HEK293 (cell line): ENCODE data around the gene SIGLEC12.

Source experiments
- CTCF ChIA-PET: fragments of 350-600 bp; formaldehyde crosslinking; extraction: SDS; loops from one replicate; lab custom pipeline; 2021; ENCODE audit warnings: antibody characterized with exemption; lab: Yijun Ruan, JAX
- POLR2A ChIA-PET: fragments of 300-600 bp; formaldehyde crosslinking; extraction: SDS; loops from one replicate; lab custom pipeline; 2020; ENCODE audit warnings: antibody characterized with exemption, inconsistent platforms; lab: Yijun Ruan, JAX
- H3K27ac ChIP-seq: fragments of 200-500 bp; sonication (Bioruptor generic); 2 replicates; pipeline ENCODE4 v1.5.1; 2014; ENCODE audit warnings: low read depth, low read length, control low read depth, inconsistent platforms; ENCODE audit errors: extremely low read depth
- H3K36me3 ChIP-seq, 2 experiments: fragments of 200-500 bp in 1 of 2; sonication (Bioruptor generic) in 1 of 2; 1 replicate in 1 of 2; 2 replicates in 1 of 2; pipeline ENCODE4 v1.5.1; 2014 to 2017; ENCODE audit warnings: inconsistent platforms in 2 of 2, low read length in 2 of 2; ENCODE audit not compliant: control insufficient read depth in 2 of 2, insufficient read depth in 1 of 2
- H3K4me1 ChIP-seq: fragments of 200-500 bp; sonication (Bioruptor generic); 2 replicates; pipeline ENCODE4 v1.5.1; 2014; ENCODE audit warnings: mild to moderate bottlenecking, low read length, inconsistent platforms; ENCODE audit not compliant: control insufficient read depth, insufficient read depth
- H3K4me3 ChIP-seq: 2 replicates; pipeline ENCODE4 v1.5.1; 2011; ENCODE audit warnings: low read depth, mild to moderate bottlenecking, control low read depth, low read length, moderate library complexity
- H3K9me3 ChIP-seq: fragments of 200-500 bp; sonication (Bioruptor generic); 2 replicates; pipeline ENCODE4 v1.5.1; 2014; ENCODE audit warnings: low read depth, low read length, inconsistent platforms; ENCODE audit not compliant: control insufficient read depth, insufficient read depth
- GLI2 ChIP-seq: fragments of 450-650 bp; formaldehyde crosslinking; IDR thresholded peaks from 2 replicates; pipeline ENCODE4; 2017; ENCODE audit warnings: missing biosample characterization, missing genetic modification characterization, low read depth, borderline replicate concordance
- SCRT2 ChIP-seq: fragments of 450-650 bp; formaldehyde crosslinking; IDR thresholded peaks from 2 replicates; pipeline ENCODE4 v1.5.1; 2016; ENCODE audit warnings: missing biosample characterization, missing genetic modification characterization
- WT1 ChIP-seq: fragments of 450-650 bp; formaldehyde crosslinking; IDR thresholded peaks from 2 replicates; pipeline ENCODE4 v1.5.1; 2016; ENCODE audit warnings: missing biosample characterization, missing genetic modification characterization
- ZNF175 ChIP-seq: fragments of 450-650 bp; formaldehyde crosslinking; IDR thresholded peaks from 2 replicates; pipeline ENCODE4 v1.5.1; 2016; ENCODE audit warnings: missing biosample characterization, missing genetic modification characterization
- ZNF350 ChIP-seq: fragments of 450-650 bp; formaldehyde crosslinking; IDR thresholded peaks from 2 replicates; pipeline ENCODE4 v1.5.0; 2017; ENCODE audit warnings: missing biosample characterization, mild to moderate bottlenecking, missing genetic modification characterization
- ZNF548 ChIP-seq: fragments of 450-650 bp; formaldehyde crosslinking; IDR thresholded peaks from 2 replicates; pipeline ENCODE4 v1.5.1; 2016; ENCODE audit warnings: missing biosample characterization, missing genetic modification characterization
- ZNF600 ChIP-seq: fragments of 450-650 bp; formaldehyde crosslinking; IDR thresholded peaks from 2 replicates; pipeline ENCODE4 v1.5.1; 2016; ENCODE audit warnings: missing biosample characterization, missing genetic modification characterization
- ZNF623 ChIP-seq: fragments of 450-650 bp; formaldehyde crosslinking; IDR thresholded peaks from 2 replicates; pipeline ENCODE4 v1.5.1; 2016; ENCODE audit warnings: missing biosample characterization, missing genetic modification characterization
- ZNF776 ChIP-seq: fragments of 450-650 bp; formaldehyde crosslinking; IDR thresholded peaks from 2 replicates; pipeline ENCODE4 v1.5.0; 2017; ENCODE audit warnings: missing biosample characterization, missing genetic modification characterization, borderline replicate concordance
- ZNF791 ChIP-seq: fragments of 450-650 bp; formaldehyde crosslinking; IDR thresholded peaks from 2 replicates; pipeline ENCODE4 v1.5.1; 2016; ENCODE audit warnings: missing biosample characterization, missing genetic modification characterization
- TF ChIP-seq, protein P1 (sequence below): fragments of 450-650 bp; formaldehyde crosslinking; IDR thresholded peaks from 2 replicates; pipeline ENCODE4 v1.5.1; 2016; ENCODE audit warnings: missing biosample characterization, missing genetic modification characterization
- TF ChIP-seq, protein P2 (sequence below): fragments of 450-650 bp; formaldehyde crosslinking; IDR thresholded peaks from 2 replicates; pipeline ENCODE4 v1.5.1; 2016; ENCODE audit warnings: missing biosample characterization, missing genetic modification characterization
- TF ChIP-seq, protein P3 (sequence below): fragments of 450-650 bp; formaldehyde crosslinking; IDR thresholded peaks from 2 replicates; pipeline ENCODE4 v1.5.1; 2017; ENCODE audit warnings: missing biosample characterization, missing genetic modification characterization
- TF ChIP-seq, protein P4 (sequence below): fragments of 450-650 bp; formaldehyde crosslinking; IDR thresholded peaks from 2 replicates; pipeline ENCODE4 v1.5.1; 2016; ENCODE audit warnings: missing biosample characterization, missing genetic modification characterization
- TF ChIP-seq, protein P5 (sequence below): fragments of 450-650 bp; formaldehyde crosslinking; IDR thresholded peaks from 2 replicates; pipeline ENCODE4 v1.5.1; 2017; ENCODE audit warnings: missing biosample characterization, missing genetic modification characterization

SIGLEC12 gene

DNA sequence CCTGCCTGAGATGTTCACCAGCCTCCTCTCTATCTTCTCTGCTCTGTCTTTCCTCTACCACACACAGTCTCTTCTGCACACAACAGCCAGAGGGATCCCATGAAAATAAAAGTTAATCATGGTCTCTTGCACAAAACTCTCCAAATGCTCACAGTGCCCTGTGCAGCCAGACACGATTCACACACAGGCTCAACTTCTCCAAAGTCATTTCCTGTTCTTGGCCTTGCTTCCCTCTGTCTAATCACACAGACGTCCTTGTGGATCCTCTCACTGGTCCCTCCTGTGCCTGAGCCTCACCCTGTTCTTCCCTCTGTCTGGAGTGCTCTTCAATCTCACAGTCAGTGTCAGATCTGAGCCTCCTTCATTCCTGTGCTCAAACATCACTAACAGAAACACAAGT, 7.8 kb downstream of the SIGLEC12 start:
- CTCF ChIA-PET, result no interaction called here
- POLR2A ChIA-PET, result no interaction called here
- H3K27ac ChIP-seq, result no peak overlapping the region
- no peaks in the 10 kb centered on the region for H3K4me1 ChIP-seq
- TF ChIP-seq WT1 (tag by site-specific recombination) (no peak), ZNF350 (tag by site-specific recombination) (no peak), ZNF623 (tag by site-specific recombination) (no peak), ZNF548 (no peak), ZNF776 (tag by site-specific recombination) (no peak), ZNF600 (tag by site-specific recombination) (no peak), GLI2 (tag by site-specific recombination) (no peak)
- TF ChIP-seq, protein P1, sequence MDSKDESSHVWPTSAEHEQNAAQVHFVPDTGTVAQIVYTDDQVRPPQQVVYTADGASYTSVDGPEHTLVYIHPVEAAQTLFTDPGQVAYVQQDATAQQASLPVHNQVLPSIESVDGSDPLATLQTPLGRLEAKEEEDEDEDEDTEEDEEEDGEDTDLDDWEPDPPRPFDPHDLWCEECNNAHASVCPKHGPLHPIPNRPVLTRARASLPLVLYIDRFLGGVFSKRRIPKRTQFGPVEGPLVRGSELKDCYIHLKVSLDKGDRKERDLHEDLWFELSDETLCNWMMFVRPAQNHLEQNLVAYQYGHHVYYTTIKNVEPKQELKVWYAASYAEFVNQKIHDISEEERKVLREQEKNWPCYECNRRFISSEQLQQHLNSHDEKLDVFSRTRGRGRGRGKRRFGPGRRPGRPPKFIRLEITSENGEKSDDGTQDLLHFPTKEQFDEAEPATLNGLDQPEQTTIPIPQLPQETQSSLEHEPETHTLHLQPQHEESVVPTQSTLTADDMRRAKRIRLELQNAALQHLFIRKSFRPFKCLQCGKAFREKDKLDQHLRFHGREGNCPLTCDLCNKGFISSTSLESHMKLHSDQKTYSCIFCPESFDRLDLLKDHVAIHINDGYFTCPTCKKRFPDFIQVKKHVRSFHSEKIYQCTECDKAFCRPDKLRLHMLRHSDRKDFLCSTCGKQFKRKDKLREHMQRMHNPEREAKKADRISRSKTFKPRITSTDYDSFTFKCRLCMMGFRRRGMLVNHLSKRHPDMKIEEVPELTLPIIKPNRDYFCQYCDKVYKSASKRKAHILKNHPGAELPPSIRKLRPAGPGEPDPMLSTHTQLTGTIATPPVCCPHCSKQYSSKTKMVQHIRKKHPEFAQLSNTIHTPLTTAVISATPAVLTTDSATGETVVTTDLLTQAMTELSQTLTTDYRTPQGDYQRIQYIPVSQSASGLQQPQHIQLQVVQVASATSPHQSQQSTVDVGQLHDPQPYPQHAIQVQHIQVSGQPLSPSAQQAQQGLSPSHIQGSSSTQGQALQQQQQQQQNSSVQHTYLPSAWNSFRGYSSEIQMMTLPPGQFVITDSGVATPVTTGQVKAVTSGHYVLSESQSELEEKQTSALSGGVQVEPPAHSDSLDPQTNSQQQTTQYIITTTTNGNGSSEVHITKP (tag by site-specific recombination), result no peak
- TF ChIP-seq, protein P2, sequence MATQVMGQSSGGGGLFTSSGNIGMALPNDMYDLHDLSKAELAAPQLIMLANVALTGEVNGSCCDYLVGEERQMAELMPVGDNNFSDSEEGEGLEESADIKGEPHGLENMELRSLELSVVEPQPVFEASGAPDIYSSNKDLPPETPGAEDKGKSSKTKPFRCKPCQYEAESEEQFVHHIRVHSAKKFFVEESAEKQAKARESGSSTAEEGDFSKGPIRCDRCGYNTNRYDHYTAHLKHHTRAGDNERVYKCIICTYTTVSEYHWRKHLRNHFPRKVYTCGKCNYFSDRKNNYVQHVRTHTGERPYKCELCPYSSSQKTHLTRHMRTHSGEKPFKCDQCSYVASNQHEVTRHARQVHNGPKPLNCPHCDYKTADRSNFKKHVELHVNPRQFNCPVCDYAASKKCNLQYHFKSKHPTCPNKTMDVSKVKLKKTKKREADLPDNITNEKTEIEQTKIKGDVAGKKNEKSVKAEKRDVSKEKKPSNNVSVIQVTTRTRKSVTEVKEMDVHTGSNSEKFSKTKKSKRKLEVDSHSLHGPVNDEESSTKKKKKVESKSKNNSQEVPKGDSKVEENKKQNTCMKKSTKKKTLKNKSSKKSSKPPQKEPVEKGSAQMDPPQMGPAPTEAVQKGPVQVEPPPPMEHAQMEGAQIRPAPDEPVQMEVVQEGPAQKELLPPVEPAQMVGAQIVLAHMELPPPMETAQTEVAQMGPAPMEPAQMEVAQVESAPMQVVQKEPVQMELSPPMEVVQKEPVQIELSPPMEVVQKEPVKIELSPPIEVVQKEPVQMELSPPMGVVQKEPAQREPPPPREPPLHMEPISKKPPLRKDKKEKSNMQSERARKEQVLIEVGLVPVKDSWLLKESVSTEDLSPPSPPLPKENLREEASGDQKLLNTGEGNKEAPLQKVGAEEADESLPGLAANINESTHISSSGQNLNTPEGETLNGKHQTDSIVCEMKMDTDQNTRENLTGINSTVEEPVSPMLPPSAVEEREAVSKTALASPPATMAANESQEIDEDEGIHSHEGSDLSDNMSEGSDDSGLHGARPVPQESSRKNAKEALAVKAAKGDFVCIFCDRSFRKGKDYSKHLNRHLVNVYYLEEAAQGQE (tag by site-specific recombination), result no peak
- TF ChIP-seq, protein P3, sequence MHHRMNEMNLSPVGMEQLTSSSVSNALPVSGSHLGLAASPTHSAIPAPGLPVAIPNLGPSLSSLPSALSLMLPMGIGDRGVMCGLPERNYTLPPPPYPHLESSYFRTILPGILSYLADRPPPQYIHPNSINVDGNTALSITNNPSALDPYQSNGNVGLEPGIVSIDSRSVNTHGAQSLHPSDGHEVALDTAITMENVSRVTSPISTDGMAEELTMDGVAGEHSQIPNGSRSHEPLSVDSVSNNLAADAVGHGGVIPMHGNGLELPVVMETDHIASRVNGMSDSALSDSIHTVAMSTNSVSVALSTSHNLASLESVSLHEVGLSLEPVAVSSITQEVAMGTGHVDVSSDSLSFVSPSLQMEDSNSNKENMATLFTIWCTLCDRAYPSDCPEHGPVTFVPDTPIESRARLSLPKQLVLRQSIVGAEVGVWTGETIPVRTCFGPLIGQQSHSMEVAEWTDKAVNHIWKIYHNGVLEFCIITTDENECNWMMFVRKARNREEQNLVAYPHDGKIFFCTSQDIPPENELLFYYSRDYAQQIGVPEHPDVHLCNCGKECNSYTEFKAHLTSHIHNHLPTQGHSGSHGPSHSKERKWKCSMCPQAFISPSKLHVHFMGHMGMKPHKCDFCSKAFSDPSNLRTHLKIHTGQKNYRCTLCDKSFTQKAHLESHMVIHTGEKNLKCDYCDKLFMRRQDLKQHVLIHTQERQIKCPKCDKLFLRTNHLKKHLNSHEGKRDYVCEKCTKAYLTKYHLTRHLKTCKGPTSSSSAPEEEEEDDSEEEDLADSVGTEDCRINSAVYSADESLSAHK (tag by site-specific recombination), result no peak
- TF ChIP-seq, protein P4, sequence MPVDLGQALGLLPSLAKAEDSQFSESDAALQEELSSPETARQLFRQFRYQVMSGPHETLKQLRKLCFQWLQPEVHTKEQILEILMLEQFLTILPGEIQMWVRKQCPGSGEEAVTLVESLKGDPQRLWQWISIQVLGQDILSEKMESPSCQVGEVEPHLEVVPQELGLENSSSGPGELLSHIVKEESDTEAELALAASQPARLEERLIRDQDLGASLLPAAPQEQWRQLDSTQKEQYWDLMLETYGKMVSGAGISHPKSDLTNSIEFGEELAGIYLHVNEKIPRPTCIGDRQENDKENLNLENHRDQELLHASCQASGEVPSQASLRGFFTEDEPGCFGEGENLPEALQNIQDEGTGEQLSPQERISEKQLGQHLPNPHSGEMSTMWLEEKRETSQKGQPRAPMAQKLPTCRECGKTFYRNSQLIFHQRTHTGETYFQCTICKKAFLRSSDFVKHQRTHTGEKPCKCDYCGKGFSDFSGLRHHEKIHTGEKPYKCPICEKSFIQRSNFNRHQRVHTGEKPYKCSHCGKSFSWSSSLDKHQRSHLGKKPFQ, result no peak
- TF ChIP-seq, all 188 proteins: peak for 0
- no peak overlapping the region for H3K4me3 ChIP-seq
- H3K36me3 ChIP-seq, result no peaks in the 10 kb centered on the region
- no peaks in the 10 kb centered on the region; the same call in 1 of the 2 replicates for H3K9me3 ChIP-seq

- TF ChIP-seq SCRT2 (tag by site-specific recombination) (no peak), ZNF175 (no peak), ZNF791 (tag by site-specific recombination) (no peak)
- TF ChIP-seq, protein P5, sequence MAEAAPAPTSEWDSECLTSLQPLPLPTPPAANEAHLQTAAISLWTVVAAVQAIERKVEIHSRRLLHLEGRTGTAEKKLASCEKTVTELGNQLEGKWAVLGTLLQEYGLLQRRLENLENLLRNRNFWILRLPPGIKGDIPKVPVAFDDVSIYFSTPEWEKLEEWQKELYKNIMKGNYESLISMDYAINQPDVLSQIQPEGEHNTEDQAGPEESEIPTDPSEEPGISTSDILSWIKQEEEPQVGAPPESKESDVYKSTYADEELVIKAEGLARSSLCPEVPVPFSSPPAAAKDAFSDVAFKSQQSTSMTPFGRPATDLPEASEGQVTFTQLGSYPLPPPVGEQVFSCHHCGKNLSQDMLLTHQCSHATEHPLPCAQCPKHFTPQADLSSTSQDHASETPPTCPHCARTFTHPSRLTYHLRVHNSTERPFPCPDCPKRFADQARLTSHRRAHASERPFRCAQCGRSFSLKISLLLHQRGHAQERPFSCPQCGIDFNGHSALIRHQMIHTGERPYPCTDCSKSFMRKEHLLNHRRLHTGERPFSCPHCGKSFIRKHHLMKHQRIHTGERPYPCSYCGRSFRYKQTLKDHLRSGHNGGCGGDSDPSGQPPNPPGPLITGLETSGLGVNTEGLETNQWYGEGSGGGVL (tag by site-specific recombination), result no peak
- Histone ChIP-seq H3K9me3 (no peaks in the 10 kb centered on the region; the same call in 1 of the 2 replicates), H3K4me3 (no peak overlapping the region), H3K27ac (no peak overlapping the region), H3K36me3 (no peaks in the 10 kb centered on the region), H3K4me1 (no peaks in the 10 kb centered on the region)
- ChIA-PET CTCF (no interaction called here), POLR2A (no interaction called here)
Observed at GRCh38 chr19:51491586-51491985, 10.0 kb downstream of the SIGLEC12 start.
